ENCODE data around the gene ISG20L2.

DNA sequence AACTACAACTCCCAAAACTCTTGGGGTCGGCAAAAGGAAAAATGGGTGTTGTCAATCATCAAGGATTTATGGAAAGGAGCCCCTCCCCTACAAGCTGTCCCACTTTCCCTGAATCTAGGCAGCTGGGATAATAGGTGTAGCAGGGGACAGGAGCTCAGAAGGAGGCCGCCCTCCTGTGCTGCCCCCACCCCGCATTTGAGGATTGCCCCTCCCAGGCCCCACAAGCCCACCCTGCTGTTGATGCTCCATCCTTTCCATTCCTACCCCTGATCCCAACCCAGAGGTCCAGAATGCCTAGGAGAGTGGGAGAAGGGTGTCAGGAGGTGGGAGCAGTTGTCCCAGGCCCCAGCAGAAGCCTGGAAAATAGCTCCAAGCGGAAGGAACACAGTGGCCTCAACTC lies 14.2 kb upstream of the ISG20L2 start:
- TF ChIP-seq, protein P1, sequence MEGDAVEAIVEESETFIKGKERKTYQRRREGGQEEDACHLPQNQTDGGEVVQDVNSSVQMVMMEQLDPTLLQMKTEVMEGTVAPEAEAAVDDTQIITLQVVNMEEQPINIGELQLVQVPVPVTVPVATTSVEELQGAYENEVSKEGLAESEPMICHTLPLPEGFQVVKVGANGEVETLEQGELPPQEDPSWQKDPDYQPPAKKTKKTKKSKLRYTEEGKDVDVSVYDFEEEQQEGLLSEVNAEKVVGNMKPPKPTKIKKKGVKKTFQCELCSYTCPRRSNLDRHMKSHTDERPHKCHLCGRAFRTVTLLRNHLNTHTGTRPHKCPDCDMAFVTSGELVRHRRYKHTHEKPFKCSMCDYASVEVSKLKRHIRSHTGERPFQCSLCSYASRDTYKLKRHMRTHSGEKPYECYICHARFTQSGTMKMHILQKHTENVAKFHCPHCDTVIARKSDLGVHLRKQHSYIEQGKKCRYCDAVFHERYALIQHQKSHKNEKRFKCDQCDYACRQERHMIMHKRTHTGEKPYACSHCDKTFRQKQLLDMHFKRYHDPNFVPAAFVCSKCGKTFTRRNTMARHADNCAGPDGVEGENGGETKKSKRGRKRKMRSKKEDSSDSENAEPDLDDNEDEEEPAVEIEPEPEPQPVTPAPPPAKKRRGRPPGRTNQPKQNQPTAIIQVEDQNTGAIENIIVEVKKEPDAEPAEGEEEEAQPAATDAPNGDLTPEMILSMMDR (IDR thresholded peaks at IDR 0.05), result no peak
- TF ChIP-seq POLR2A (IDR thresholded peaks at IDR 0.05), result no peak
